K562 (cell line): ENCODE results near the gene XRCC3. TPM values are rescaled to one million over a fixed set of nuclear protein-coding genes. Genes with fewer than 3 reads are reported as not detected.
A peak's percentile ranks its signal among the peaks of the same experiment; 100 is the strongest.

Experiments used
- ATAC-seq: fragments of 200-7000 bp; cut with Tn5 transposase; 3 replicates; pipeline ENCODE4 v1.9.1; 2020; ENCODE audit warnings: moderate library complexity
- BruUV-seq: library from RNA; stranded (reverse); fragments of 400-500 nt; replicated peaks from 2 replicates; lab custom pipeline; 2021; lab: Mats Ljungman, UMichigan
- CTCF ChIA-PET: fragments of 300-600 bp; formaldehyde crosslinking; extraction: SDS; loops from one replicate; lab custom pipeline; 2021; ENCODE audit warnings: low intra/inter-chr PET ratio; lab: Yijun Ruan, JAX
- POLR2A ChIA-PET: fragments of 300-600, 350-650 bp; sonication (Branson Sonifier 250); formaldehyde crosslinking; extraction: SDS; loops from one replicate; lab custom pipeline; 2021; ENCODE audit warnings: antibody characterized with exemption, inconsistent platforms; lab: Yijun Ruan, JAX
- DNase-seq, 4 experiments: peaks; one replicate each; pipeline versions ENCODE4 v3.0.0 to v3.0.0-alpha.2; 2011 to 2018; ENCODE audit warnings: low spot score in 3 of 4, mixed read lengths in 3 of 4; ENCODE audit errors: extremely low read depth in 1 of 4
- FAIRE-seq: peaks from 2 replicates; lab custom pipeline; 2011; peaks lifted over from hg19 to GRCh38; lab: Jason Lieb, UNC
- H2AFZ ChIP-seq: 2 replicates; pipeline ENCODE4 v1.6.0; 2011; ENCODE audit warnings: low read depth, low read length, control low read depth, inconsistent platforms
- H3K27ac ChIP-seq: fragments of 200-600 bp; 3 replicates; pipeline ENCODE4 v1.8.0; 2011; ENCODE audit warnings: low read depth, mild to moderate bottlenecking, control low read depth, inconsistent platforms, low read length, moderate library complexity, mixed read lengths; ENCODE audit errors: extremely low read depth
- H3K27me3 ChIP-seq, 2 experiments: fragments of 300-600 bp in 1 of 2; 2 replicates in 1 of 2; 3 replicates in 1 of 2; pipeline versions ENCODE4 v1.6.0 to v1.8.0; 2011; ENCODE audit warnings: inconsistent platforms in 2 of 2, low read length in 2 of 2, mild to moderate bottlenecking in 1 of 2, mixed read lengths in 1 of 2, moderate library complexity in 1 of 2; ENCODE audit not compliant: control insufficient read depth in 2 of 2, insufficient read depth in 2 of 2
- H3K36me3 ChIP-seq: fragments of 300-600 bp; 3 replicates; pipeline ENCODE4 v1.8.0; 2011; ENCODE audit warnings: mild to moderate bottlenecking, low read length, inconsistent platforms; ENCODE audit not compliant: control insufficient read depth, insufficient read depth
- H3K4me1 ChIP-seq, 2 experiments: fragments of 200-600 bp in 1 of 2; replicated peaks in 1 of 2; 2 replicates in 1 of 2; 3 replicates in 1 of 2; pipeline versions ENCODE4 v1.5.1 to v1.8.0; 2011; ENCODE audit warnings: inconsistent platforms in 2 of 2, low read length in 2 of 2, mild to moderate bottlenecking in 1 of 2, mixed read lengths in 1 of 2, moderate library complexity in 1 of 2; ENCODE audit not compliant: control insufficient read depth in 2 of 2, insufficient read depth in 2 of 2
- H3K4me2 ChIP-seq: 2 replicates; pipeline ENCODE4 v1.6.1; 2011; ENCODE audit warnings: low read length, control low read depth, inconsistent platforms, mixed read lengths; ENCODE audit not compliant: insufficient read depth
- H3K4me3 ChIP-seq: fragments of 200-600 bp; sonication (generic), shearing (Covaris generic); 2 replicates; pipeline ENCODE4 v1.5.1; 2016; ENCODE audit warnings: control low read depth, inconsistent platforms
- H3K79me2 ChIP-seq: fragments of 200-600 bp; 3 replicates; pipeline ENCODE4 v1.8.0; 2011; ENCODE audit warnings: low read length, inconsistent platforms; ENCODE audit not compliant: control insufficient read depth, insufficient read depth
- H3K9ac ChIP-seq, 2 experiments: 2 replicates each; pipeline versions ENCODE4 v1.6.0 to v1.6.1; 2011; ENCODE audit warnings: low read depth in 2 of 2, low read length in 2 of 2, control low read depth in 1 of 2, inconsistent platforms in 1 of 2, mild to moderate bottlenecking in 1 of 2, mixed read lengths in 1 of 2; ENCODE audit not compliant: insufficient read depth in 1 of 2
- H3K9me1 ChIP-seq: one replicate; pipeline ENCODE4 v1.6.0; 2011; ENCODE audit warnings: inconsistent platforms, mild to moderate bottlenecking, low read length, moderate library complexity; ENCODE audit not compliant: control insufficient read depth, insufficient read depth
- H3K9me3 ChIP-seq: replicated peaks from 2 replicates; pipeline ENCODE4 v1.5.1; 2011; ENCODE audit warnings: low read depth, low read length, inconsistent platforms; ENCODE audit not compliant: control insufficient read depth, insufficient read depth
- H4K20me1 ChIP-seq: replicated peaks from 2 replicates; pipeline ENCODE4 v1.6.1; 2011; ENCODE audit warnings: low read length, inconsistent platforms, mixed read lengths; ENCODE audit not compliant: control insufficient read depth, insufficient read depth
- NCOR1 ChIP-seq: fragments of 450-650 bp; IDR thresholded peaks from 2 replicates; pipeline ENCODE4 v1.6.1; 2016; ENCODE audit warnings: mild to moderate bottlenecking, moderate library complexity
- NR2F6 ChIP-seq: fragments of 450-650 bp; formaldehyde crosslinking; IDR thresholded peaks from 2 replicates; pipeline ENCODE4 v1.4.0; 2020; ENCODE audit warnings: mild to moderate bottlenecking
- POLR2G ChIP-seq: fragments of 200-400 bp; formaldehyde crosslinking; IDR thresholded peaks from 2 replicates; pipeline ENCODE4 v1.6.1; 2017; ENCODE audit warnings: low read depth, mild to moderate bottlenecking, antibody characterized with exemption, low read length, moderate library complexity
- ZNF174 ChIP-seq: fragments of 250-450 bp; sonication (Bioruptor Pico); IDR thresholded peaks from 2 replicates; pipeline ENCODE4 v1.4.0; 2020; ENCODE audit warnings: mild to moderate bottlenecking
- ZNF707 ChIP-seq: fragments of 250-450 bp; sonication (Bioruptor Pico); conservative IDR thresholded peaks from 2 replicates; pipeline ENCODE4 v1.8.0; 2022; ENCODE audit warnings: inconsistent platforms, mild to moderate bottlenecking, moderate library complexity
- WGBS: fragments of 100-300 bp; shearing (Covaris generic); methylation state at CpG from one replicate; pipeline ENCODE4 v1.1.6; 2016; ENCODE audit warnings: low coverage, mixed read lengths; ENCODE audit not compliant: insufficient coverage; ENCODE audit errors: missing lambda C conversion rate; 5-methylcytosine and 5-hydroxymethylcytosine counted together
- in situ Hi-C: fragments of 300-500 bp; cut with MboI; formaldehyde crosslinking; loops from 4 replicates; pipeline ENCODE4 v1.15.0; 2018; ENCODE audit warnings: inconsistent platforms, mixed read lengths
- intact Hi-C: fragments of 100-400 bp; cut with micrococcal nuclease; formaldehyde crosslinking; loops from 2 replicates; pipeline ENCODE4 v1.14.2; 2022
- polyA plus RNA-seq, 8 experiments: library from polyadenylated mRNA; depleted of rRNA in 4 of 8; stranded (reverse) in 5 of 8; unstranded in 3 of 8; fragments of >200 nt; fragmentation: Nextera tagmentation in 2 of 8; fragmentation: Illumina TruSeq in 1 of 8; extraction: Ambion mirVana in 2 of 8; extraction: Trizol in 1 of 8; gene quantifications; 2 replicates each; pipeline versions ENCODE4 v1.2.1 to v1.2.3, GENCODE V29; 2011 to 2014; ENCODE audit warnings: inconsistent platforms in 1 of 8, missing spikeins in 1 of 8
- total RNA-seq, 7 experiments: library from RNA; depleted of rRNA in 6 of 7; stranded (reverse); fragments of >200 nt in 6 of 7; fragmentation: Illumina TruSeq in 2 of 7; extraction: Trizol in 2 of 7; gene quantifications; 2 replicates each; pipeline versions ENCODE4 v1.2.1 to v1.2.3, GENCODE V29; 2011 to 2021; ENCODE audit warnings: low replicate concordance in 1 of 7

The XRCC3 gene
- total and polyA plus RNA-seq, 9 of the 15 experiments (the other 6 are each of a cell fraction or from before 2014, with no cell fraction given): 0.34 to 59.3 (median 30.3) TPM

- CTCF ChIA-PET: no interaction called here
- no peaks in the 10 kb centered on the region for H3K27me3 ChIP-seq
- ATAC-seq (no peak), DNase-seq (no peak), FAIRE-seq (no peak)
- peaks cover 50% of the 10 kb centered on the region; the same call in 2 of the 3 replicates for H3K36me3 ChIP-seq
- intact Hi-C loops (no loop called here), in situ Hi-C loops (no loop called here)
- TF ChIP-seq NR2F6 (CRISPR knock-in tag): no peak
- TF ChIP-seq ZNF707 (CRISPR knock-in tag): no peak
- TF ChIP-seq NCOR1: no peak
- peak; percentile 30; the same call in 1 of the 2 replicates for TF ChIP-seq POLR2G
- no peak for TF ChIP-seq ZNF174 (CRISPR knock-in tag)
- no peak overlapping the region for H3K4me2 ChIP-seq
- H3K9me3 ChIP-seq: no peaks in the 10 kb centered on the region
- H3K4me3 ChIP-seq: no peak overlapping the region
- BruUV-seq: no TSS peak
- POLR2A ChIA-PET: interaction anchor here (0.6 to 1.0 kb wide), 2 partner anchors 19 to 85 kb away, joined by 3 read pairs; no protein-coding TSS in a partner anchor
- no peaks in the 10 kb centered on the region for H4K20me1 ChIP-seq
- peaks cover 10 to 39% of the 10 kb centered on the region in 2 experiments; a peak in 4 of 5 replicates for H3K4me1 ChIP-seq
- H3K79me2 ChIP-seq: no peaks in the 10 kb centered on the region
- H3K9ac ChIP-seq: peak overlapping the region in 1 of 2 experiments; percentile 45; a peak in 1 of 4 replicates
- no peaks in the 10 kb centered on the region for H3K9me1 ChIP-seq
- WGBS: 95% methylated on average over 15 of the region's 24 CpGs
- H2AFZ ChIP-seq: no peak overlapping the region
- no peak overlapping the region for H3K27ac ChIP-seq
Measured at GRCh38 chr14:103731916-103732867, 16.9 kb upstream of the XRCC3 start.
